ENCODE data around the gene AURKAIP1.

- TF ChIP-seq CTCF (IDR thresholded peaks at IDR 0.05) = no peak
- no peak for TF ChIP-seq POLR2AphosphoS5 (IDR thresholded peaks at IDR 0.05)
- TF ChIP-seq POLR2A (IDR thresholded peaks at IDR 0.05) = no peak
- no peak for TF ChIP-seq EP300 (IDR thresholded peaks at IDR 0.05)
Observed at GRCh38 chr1:1352786-1353388, 22.1 kb downstream of the AURKAIP1 start.

All from stomach (tissue), 4 donors.